ENCODE data around the gene SULF2. TPM values are rescaled to one million over a fixed set of nuclear protein-coding genes. Genes with fewer than 3 reads are reported as not detected.

SULF2 gene
- total RNA-seq, 1 experiment from 2014 or later: 0.20 TPM

GRCh38 chr20:47778398-47779354 lies 6.6 kb downstream of the SULF2 start:
- no peak for DNase-seq
- Histone ChIP-seq H3K36me3 (no peaks in the 10 kb centered on the region), H3K27me3 (peaks cover 11% of the 10 kb centered on the region), H3K4me3 (no peak overlapping the region), H3K9me3 (peaks cover 4% of the 10 kb centered on the region; the same call in 1 of the 2 replicates)

GRCh38 chr20:47777220-47777619 lies 8.1 kb downstream of the SULF2 start:
- DNase-seq: no peak
- H3K36me3 ChIP-seq: no peaks in the 10 kb centered on the region
- H3K9me3 ChIP-seq: peaks cover 4% of the 10 kb centered on the region; the same call in 1 of the 2 replicates
- peaks cover 2% of the 10 kb centered on the region; the same call in 1 of the 2 replicates for H3K27me3 ChIP-seq
- no peak overlapping the region for H3K4me3 ChIP-seq

GRCh38 chr20:47776639-47777038 lies 8.6 kb downstream of the SULF2 start:
- H3K9me3 ChIP-seq: peaks cover 4% of the 10 kb centered on the region; the same call in 1 of the 2 replicates
- no peak for DNase-seq
- H3K36me3 ChIP-seq: no peaks in the 10 kb centered on the region
- peaks cover 2% of the 10 kb centered on the region; the same call in 1 of the 2 replicates for H3K27me3 ChIP-seq
- H3K4me3 ChIP-seq: no peak overlapping the region

GRCh38 chr20:47775841-47776240 lies 9.4 kb downstream of the SULF2 start:
- DNase-seq: no peak
- Histone ChIP-seq H3K27me3 (peaks cover 2% of the 10 kb centered on the region; the same call in 1 of the 2 replicates), H3K36me3 (no peaks in the 10 kb centered on the region), H3K4me3 (no peak overlapping the region), H3K9me3 (peaks cover 4% of the 10 kb centered on the region; the same call in 1 of the 2 replicates)

- H3K27me3 ChIP-seq: peaks cover 2% of the 10 kb centered on the region; the same call in 1 of the 2 replicates
- DNase-seq: no peak
- peaks cover 4% of the 10 kb centered on the region; the same call in 1 of the 2 replicates for H3K9me3 ChIP-seq
- no peak overlapping the region for H3K4me3 ChIP-seq
- no peaks in the 10 kb centered on the region for H3K36me3 ChIP-seq
These were observed 10.2 kb downstream of the SULF2 start for GRCh38 chr20:47775039-47775438.

- no peaks in the 10 kb centered on the region for H3K36me3 ChIP-seq
- H3K9me3 ChIP-seq: peaks cover 4% of the 10 kb centered on the region; the same call in 1 of the 2 replicates
- no peak for DNase-seq
- peaks cover 2% of the 10 kb centered on the region; the same call in 1 of the 2 replicates for H3K27me3 ChIP-seq
- H3K4me3 ChIP-seq: no peak overlapping the region
These were observed 11.0 kb downstream of the SULF2 start for GRCh38 chr20:47774131-47774777.

GRCh38 chr20:47773371-47773786 lies 11.9 kb downstream of the SULF2 start:
- no peaks in the 10 kb centered on the region for H3K36me3 ChIP-seq

GRCh38 chr20:47770935-47771334 lies 14.3 kb downstream of the SULF2 start:
- no peak overlapping the region for H3K4me3 ChIP-seq
- DNase-seq: no peak
- peaks cover 2% of the 10 kb centered on the region; the same call in 1 of the 2 replicates for H3K27me3 ChIP-seq
- H3K36me3 ChIP-seq: no peaks in the 10 kb centered on the region
- peaks cover 4% of the 10 kb centered on the region; the same call in 1 of the 2 replicates for H3K9me3 ChIP-seq

More at GRCh38 chr20:47773371-47773786, 11.9 kb downstream of the SULF2 start:
- Histone ChIP-seq H3K4me3 (no peak overlapping the region), H3K27me3 (peaks cover 2% of the 10 kb centered on the region; the same call in 1 of the 2 replicates), H3K9me3 (peaks cover 4% of the 10 kb centered on the region; the same call in 1 of the 2 replicates)
- DNase-seq: no peak

GRCh38 chr20:47768016-47768824 lies 17.1 kb downstream of the SULF2 start:
- Histone ChIP-seq H3K4me3 (no peak overlapping the region), H3K36me3 (no peaks in the 10 kb centered on the region), H3K27me3 (peaks cover 4% of the 10 kb centered on the region; the same call in 1 of the 2 replicates), H3K9me3 (no peaks in the 10 kb centered on the region)
- DNase-seq: no peak

GRCh38 chr20:47765691-47766594 lies 19.3 kb downstream of the SULF2 start:
- H3K9me3 ChIP-seq: no peaks in the 10 kb centered on the region
- peaks cover 20% of the 10 kb centered on the region for H3K27me3 ChIP-seq
- no peak for DNase-seq
- no peaks in the 10 kb centered on the region for H3K36me3 ChIP-seq
- H3K4me3 ChIP-seq: no peak overlapping the region

GRCh38 chr20:47765271-47765670 lies 20.0 kb downstream of the SULF2 start:
- DNase-seq: no peak
- Histone ChIP-seq H3K36me3 (no peaks in the 10 kb centered on the region), H3K9me3 (no peaks in the 10 kb centered on the region), H3K27me3 (peaks cover 27% of the 10 kb centered on the region), H3K4me3 (no peak overlapping the region)

GRCh38 chr20:47764154-47764733 lies 21.0 kb downstream of the SULF2 start:
- Histone ChIP-seq H3K36me3 (no peaks in the 10 kb centered on the region), H3K27me3 (peaks cover 35% of the 10 kb centered on the region), H3K4me3 (no peak overlapping the region), H3K9me3 (no peaks in the 10 kb centered on the region)
- peak; percentile 25 for DNase-seq

GRCh38 chr20:47762699-47763268 lies 22.5 kb downstream of the SULF2 start:
- peak; percentile 33 for DNase-seq
- H3K36me3 ChIP-seq: no peaks in the 10 kb centered on the region
- H3K9me3 ChIP-seq: no peaks in the 10 kb centered on the region
- H3K27me3 ChIP-seq: peaks cover 45% of the 10 kb centered on the region
- no peak overlapping the region for H3K4me3 ChIP-seq

- no peaks in the 10 kb centered on the region for H3K36me3 ChIP-seq
- no peak overlapping the region for H3K4me3 ChIP-seq
- DNase-seq: no peak
- peaks cover 45% of the 10 kb centered on the region for H3K27me3 ChIP-seq
- H3K9me3 ChIP-seq: no peaks in the 10 kb centered on the region
These were observed 23.7 kb downstream of the SULF2 start for GRCh38 chr20:47761482-47762047.

All from MG63 (cell line).